ENCODE results near the gene LEFTY1. TPM values are rescaled to one million over a fixed set of nuclear protein-coding genes. Genes with fewer than 3 reads are reported as not detected.

LEFTY1 gene
- total and polyA plus RNA-seq, 2 donors (not counting 1 experiment from before 2014, with no cell fraction given): 0.07 TPM; not detected in 1

- peaks cover 15% of the 10 kb centered on the region for H4K20me1 ChIP-seq (ENCODE audit: control insufficient read depth, insufficient read depth, low read length, poor library complexity, severe bottlenecking)
- H3K4me3 ChIP-seq (ENCODE audit: control extremely low read depth in 1 of 5, extremely low read depth in 1 of 5, insufficient read depth in 1 of 5, low read depth in 2 of 5, low read length in 4 of 5): no peak overlapping the region
- H2AFZ ChIP-seq (ENCODE audit: insufficient read depth, low read depth, low read length, poor library complexity, severe bottlenecking): no peak overlapping the region
- H3K4me2 ChIP-seq (replicated peaks; ENCODE audit: low read depth, low read length, poor library complexity, severe bottlenecking): no peak overlapping the region
- ChIA-PET CTCF (interaction anchor here (1.7 kb wide), 1 partner anchor 16 kb away, joined by 5 read pairs; no protein-coding TSS in a partner anchor), POLR2A (interaction anchor here (0.6 kb wide), 1 partner anchor 45 kb away, joined by 12 read pairs; no protein-coding TSS in a partner anchor)
- Mint-ChIP-seq H3K27ac (no peak overlapping the region), H3K4me1 (peaks cover 7% of the 10 kb centered on the region), H3K27me3 (no peaks in the 10 kb centered on the region), H3K9me3 (ENCODE audit: insufficient read depth) (no peaks in the 10 kb centered on the region), H3K4me3 (no peak overlapping the region)
- WGBS (ENCODE audit: insufficient coverage): 96% methylated on average over 5 of the region's 7 CpGs
- ATAC-seq (ENCODE audit: low read depth) (no peak), DNase-seq (no peak)
- no peak overlapping the region for H3K27ac ChIP-seq (ENCODE audit: low read length in 2 of 2)
- peaks cover 8 to 83% of the 10 kb centered on the region in 2 experiments for H3K36me3 ChIP-seq (replicated peaks in 1 of 2; ENCODE audit: control extremely low read depth in 1 of 2, control insufficient read depth in 1 of 2, extremely low read depth in 1 of 2, insufficient read depth in 2 of 2, low read length in 1 of 2)
- intact Hi-C loops (cut with micrococcal nuclease): no loop called here
- no peaks in the 10 kb centered on the region for H3K79me2 ChIP-seq (ENCODE audit: control insufficient read depth, insufficient read depth, low read length)
- peaks cover 5 to 10% of the 10 kb centered on the region in 2 donors for H3K4me1 ChIP-seq (ENCODE audit: control insufficient read depth in 2 of 2, insufficient read depth in 2 of 2, low read length in 2 of 2)
- TF ChIP-seq CTCF (IDR thresholded peaks at IDR 0.05) (no peak), EZH2 (IDR thresholded peaks at IDR 0.05; ENCODE audit: borderline replicate concordance, insufficient read depth, low read depth, low read length, poor library complexity, severe bottlenecking) (no peak)
- H3K9me3 ChIP-seq (ENCODE audit: control extremely low read depth in 1 of 3, control insufficient read depth in 2 of 3, insufficient read depth in 1 of 3, low read length in 2 of 3): no peaks in the 10 kb centered on the region
- H3K9ac ChIP-seq (ENCODE audit: low read length): no peak overlapping the region
- H3K27me3 ChIP-seq (replicated peaks in 1 of 4; ENCODE audit: control extremely low read depth in 1 of 4, control insufficient read depth in 3 of 4, insufficient read depth in 4 of 4, low read length in 3 of 4): no peaks in the 10 kb centered on the region
Measured at GRCh38 chr1:225860876-225861441, 28.0 kb downstream of the LEFTY1 start.

- Histone ChIP-seq H3K4me3 (ENCODE audit: control extremely low read depth in 1 of 5, extremely low read depth in 1 of 5, insufficient read depth in 1 of 5, low read depth in 2 of 5, low read length in 4 of 5) (no peak overlapping the region), H3K79me2 (ENCODE audit: control insufficient read depth, insufficient read depth, low read length) (no peaks in the 10 kb centered on the region), H3K9me3 (ENCODE audit: control extremely low read depth in 1 of 3, control insufficient read depth in 2 of 3, insufficient read depth in 1 of 3, low read length in 2 of 3) (no peaks in the 10 kb centered on the region), H3K4me1 (ENCODE audit: control insufficient read depth in 2 of 2, insufficient read depth in 2 of 2, low read length in 2 of 2) (peaks cover 7 to 10% of the 10 kb centered on the region in 2 donors), H2AFZ (ENCODE audit: insufficient read depth, low read depth, low read length, poor library complexity, severe bottlenecking) (no peak overlapping the region), H3K36me3 (replicated peaks in 1 of 2; ENCODE audit: control extremely low read depth in 1 of 2, control insufficient read depth in 1 of 2, extremely low read depth in 1 of 2, insufficient read depth in 2 of 2, low read length in 1 of 2) (peaks cover 8 to 80% of the 10 kb centered on the region in 2 experiments), H3K9ac (ENCODE audit: low read length) (no peak overlapping the region), H4K20me1 (ENCODE audit: control insufficient read depth, insufficient read depth, low read length, poor library complexity, severe bottlenecking) (peaks cover 8% of the 10 kb centered on the region), H3K27me3 (replicated peaks in 1 of 4; ENCODE audit: control extremely low read depth in 1 of 4, control insufficient read depth in 3 of 4, insufficient read depth in 4 of 4, low read length in 3 of 4) (no peaks in the 10 kb centered on the region), H3K27ac (ENCODE audit: low read length in 2 of 2) (no peak overlapping the region), H3K4me2 (replicated peaks; ENCODE audit: low read depth, low read length, poor library complexity, severe bottlenecking) (no peak overlapping the region)
- peaks cover 11% of the 10 kb centered on the region for H3K4me1 Mint-ChIP-seq
- ATAC-seq (ENCODE audit: low read depth) (no peak), DNase-seq (no peak)
- intact Hi-C loops (cut with micrococcal nuclease): no loop called here
- ChIA-PET POLR2A (no interaction called here), CTCF (interaction anchor here (1.7 kb wide), 1 partner anchor 17 kb away, joined by 5 read pairs; no protein-coding TSS in a partner anchor)
- H3K27me3 Mint-ChIP-seq: no peaks in the 10 kb centered on the region
- H3K27ac Mint-ChIP-seq: no peak overlapping the region
- TF ChIP-seq EZH2 (IDR thresholded peaks at IDR 0.05; ENCODE audit: borderline replicate concordance, insufficient read depth, low read depth, low read length, poor library complexity, severe bottlenecking): no peak
- TF ChIP-seq CTCF (IDR thresholded peaks at IDR 0.05): no peak
- no peak overlapping the region for H3K4me3 Mint-ChIP-seq
- WGBS (ENCODE audit: insufficient coverage): 100% methylated on average over 4 of the region's 5 CpGs
- H3K9me3 Mint-ChIP-seq (ENCODE audit: insufficient read depth): no peaks in the 10 kb centered on the region
Measured at GRCh38 chr1:225860107-225860506, 28.8 kb downstream of the LEFTY1 start.
